HEK293 (cell line): ENCODE results near the gene PPP1R11.

ENCODE experiments used
- CTCF ChIA-PET: fragments of 350-600 bp; formaldehyde crosslinking; extraction: SDS; loops from one replicate; lab custom pipeline; 2021; ENCODE audit warnings: antibody characterized with exemption; lab: Yijun Ruan, JAX
- POLR2A ChIA-PET: fragments of 300-600 bp; formaldehyde crosslinking; extraction: SDS; loops from one replicate; lab custom pipeline; 2020; ENCODE audit warnings: antibody characterized with exemption, inconsistent platforms; lab: Yijun Ruan, JAX
- H3K27ac ChIP-seq: fragments of 200-500 bp; sonication (Bioruptor generic); 2 replicates; pipeline ENCODE4 v1.5.1; 2014; ENCODE audit warnings: low read depth, low read length, control low read depth, inconsistent platforms; ENCODE audit errors: extremely low read depth
- H3K36me3 ChIP-seq, 2 experiments: fragments of 200-500 bp in 1 of 2; sonication (Bioruptor generic) in 1 of 2; 1 replicate in 1 of 2; 2 replicates in 1 of 2; pipeline ENCODE4 v1.5.1; 2014 to 2017; ENCODE audit warnings: inconsistent platforms in 2 of 2, low read length in 2 of 2; ENCODE audit not compliant: control insufficient read depth in 2 of 2, insufficient read depth in 1 of 2
- H3K4me1 ChIP-seq: fragments of 200-500 bp; sonication (Bioruptor generic); 2 replicates; pipeline ENCODE4 v1.5.1; 2014; ENCODE audit warnings: mild to moderate bottlenecking, low read length, inconsistent platforms; ENCODE audit not compliant: control insufficient read depth, insufficient read depth
- H3K4me3 ChIP-seq: 2 replicates; pipeline ENCODE4 v1.5.1; 2011; ENCODE audit warnings: low read depth, mild to moderate bottlenecking, control low read depth, low read length, moderate library complexity
- H3K9me3 ChIP-seq: fragments of 200-500 bp; sonication (Bioruptor generic); 2 replicates; pipeline ENCODE4 v1.5.1; 2014; ENCODE audit warnings: low read depth, low read length, inconsistent platforms; ENCODE audit not compliant: control insufficient read depth, insufficient read depth
- GLIS1 ChIP-seq: fragments of 450-650 bp; formaldehyde crosslinking; IDR thresholded peaks from 2 replicates; pipeline ENCODE4 v1.5.1; 2016; ENCODE audit warnings: missing biosample characterization, missing genetic modification characterization
- MEIS1 ChIP-seq: sonication (generic); formaldehyde crosslinking; IDR thresholded peaks from 2 replicates; pipeline ENCODE4 v1.8.1; 2022; ENCODE audit warnings: missing genetic modification reagents, mild to moderate bottlenecking, borderline replicate concordance
- OVOL3 ChIP-seq: fragments of 450-650 bp; formaldehyde crosslinking; IDR thresholded peaks from 2 replicates; pipeline ENCODE4 v1.5.1; 2016; ENCODE audit warnings: missing biosample characterization, missing genetic modification characterization
- SETDB1 ChIP-seq: IDR thresholded peaks from one replicate; pipeline ENCODE4 v1.6.1; 2017; ENCODE audit warnings: mild to moderate bottlenecking, low read length, moderate library complexity, mixed read lengths; ENCODE audit not compliant: insufficient read length
- SP3 ChIP-seq: fragments of 450-650 bp; formaldehyde crosslinking; IDR thresholded peaks from 2 replicates; pipeline ENCODE4 v1.5.1; 2016; ENCODE audit warnings: missing biosample characterization, missing genetic modification characterization
- WT1 ChIP-seq: fragments of 450-650 bp; formaldehyde crosslinking; IDR thresholded peaks from 2 replicates; pipeline ENCODE4 v1.5.1; 2016; ENCODE audit warnings: missing biosample characterization, missing genetic modification characterization
- ZFP37 ChIP-seq: fragments of 450-650 bp; formaldehyde crosslinking; IDR thresholded peaks from 2 replicates; pipeline ENCODE4 v1.5.1; 2016; ENCODE audit warnings: missing biosample characterization, missing genetic modification characterization
- ZNF16 ChIP-seq: fragments of 450-650 bp; formaldehyde crosslinking; IDR thresholded peaks from 2 replicates; pipeline ENCODE4 v1.5.1; 2016; ENCODE audit warnings: low read depth, missing biosample characterization, missing genetic modification characterization
- ZNF23 ChIP-seq: fragments of 450-650 bp; formaldehyde crosslinking; IDR thresholded peaks from 2 replicates; pipeline ENCODE4 v1.5.1; 2016; ENCODE audit warnings: missing biosample characterization, missing genetic modification characterization, borderline replicate concordance
- ZNF292 ChIP-seq: fragments of 450-650 bp; formaldehyde crosslinking; IDR thresholded peaks from 2 replicates; pipeline ENCODE4 v1.5.1; 2016; ENCODE audit warnings: low read depth, missing biosample characterization, missing genetic modification characterization, borderline replicate concordance
- ZNF394 ChIP-seq: fragments of 450-650 bp; formaldehyde crosslinking; IDR thresholded peaks from 2 replicates; pipeline ENCODE4 v1.5.1; 2016; ENCODE audit warnings: missing biosample characterization, missing genetic modification characterization, mild to moderate bottlenecking, moderate library complexity, borderline replicate concordance
- ZNF423 ChIP-seq: fragments of 450-650 bp; formaldehyde crosslinking; IDR thresholded peaks from 2 replicates; pipeline ENCODE4 v1.5.1; 2016; ENCODE audit warnings: missing biosample characterization, missing genetic modification characterization
- ZNF514 ChIP-seq: fragments of 450-650 bp; formaldehyde crosslinking; IDR thresholded peaks from 2 replicates; pipeline ENCODE4 v1.5.1; 2016; ENCODE audit warnings: missing biosample characterization, missing genetic modification characterization
- ZNF830 ChIP-seq: fragments of 450-650 bp; IDR thresholded peaks from 2 replicates; pipeline ENCODE4 v1.5.0; 2018; ENCODE audit warnings: missing biosample characterization, missing genetic modification characterization, low read depth, mild to moderate bottlenecking, moderate library complexity
- ZSCAN16 ChIP-seq: fragments of 450-650 bp; formaldehyde crosslinking; IDR thresholded peaks from 2 replicates; pipeline ENCODE4 v1.5.1; 2016; ENCODE audit warnings: missing biosample characterization, missing genetic modification characterization
- ZSCAN23 ChIP-seq: fragments of 450-650 bp; formaldehyde crosslinking; IDR thresholded peaks from 2 replicates; pipeline ENCODE4 v1.5.1; 2016; ENCODE audit warnings: missing biosample characterization, missing genetic modification characterization
- ZXDB ChIP-seq: fragments of 450-650 bp; formaldehyde crosslinking; IDR thresholded peaks from 2 replicates; pipeline ENCODE4 v1.5.1; 2016; ENCODE audit warnings: missing biosample characterization, missing genetic modification characterization
- TF ChIP-seq, protein P1 (sequence below): fragments of 450-650 bp; formaldehyde crosslinking; IDR thresholded peaks from 2 replicates; pipeline ENCODE4 v1.5.1; 2017; ENCODE audit warnings: missing biosample characterization, mild to moderate bottlenecking, missing genetic modification characterization, moderate library complexity
- TF ChIP-seq, protein P2 (sequence below): fragments of 450-650 bp; formaldehyde crosslinking; IDR thresholded peaks from 2 replicates; pipeline ENCODE4 v1.5.1; 2016; ENCODE audit warnings: missing biosample characterization, missing genetic modification characterization
- TF ChIP-seq, protein P3 (sequence below): fragments of 450-650 bp; formaldehyde crosslinking; IDR thresholded peaks from 2 replicates; pipeline ENCODE4 v1.5.1; 2017; ENCODE audit warnings: missing biosample characterization, missing genetic modification characterization
- TF ChIP-seq, protein P4 (sequence below): fragments of 450-650 bp; formaldehyde crosslinking; IDR thresholded peaks from 2 replicates; pipeline ENCODE4 v1.5.1; 2017; ENCODE audit warnings: missing biosample characterization, missing genetic modification characterization

The PPP1R11 gene

DNA sequence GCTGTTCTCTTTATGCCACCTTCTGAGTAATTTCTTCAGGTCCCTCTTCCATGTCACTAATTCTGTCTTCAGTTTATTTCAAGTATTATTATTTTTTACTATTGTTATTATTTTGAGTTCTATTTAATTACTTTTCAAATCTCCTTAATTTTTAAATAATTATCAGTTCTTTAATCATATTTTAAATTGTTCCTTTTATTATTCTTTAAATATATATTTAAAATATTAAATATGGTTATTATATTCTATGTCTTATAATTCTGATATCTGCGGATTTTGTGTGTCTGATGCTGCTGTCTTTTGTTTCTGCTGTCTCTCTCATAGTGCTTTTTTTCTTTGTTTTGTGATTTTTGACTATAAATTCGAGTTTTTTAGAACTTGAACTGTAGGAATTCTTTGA, 3.7 kb upstream of the PPP1R11 start:
- POLR2A ChIA-PET: no interaction called here

DNA sequence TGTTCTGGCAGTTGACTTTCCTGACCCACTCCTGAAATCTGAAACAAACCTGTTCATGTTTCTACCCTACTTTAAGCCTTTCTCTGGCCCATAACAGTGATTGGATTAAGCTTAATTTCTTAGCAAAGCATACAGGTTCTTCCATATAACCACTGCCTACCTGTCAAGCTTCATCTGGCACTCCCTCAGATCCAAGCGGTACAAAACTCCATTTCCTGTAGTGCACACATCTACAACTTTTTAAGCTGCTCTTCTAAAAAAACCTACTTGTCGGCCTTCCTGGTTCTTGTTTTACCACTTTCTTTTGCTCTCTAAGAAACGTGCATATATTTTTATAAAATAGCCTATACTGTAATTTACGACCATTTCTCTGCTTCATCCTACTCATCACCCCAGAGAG, 916 bp upstream of the PPP1R11 start:
- Histone ChIP-seq H3K27ac (peak overlapping the region; percentile 59), H3K9me3 (no peaks in the 10 kb centered on the region), H3K36me3 (peaks cover 18 to 45% of the 10 kb centered on the region in 2 experiments; a peak in 2 of 3 replicates), H3K4me3 (peak overlapping the region; percentile 83), H3K4me1 (peaks cover 10% of the 10 kb centered on the region)
- TF ChIP-seq SP3 (tag by site-specific recombination): no peak
- TF ChIP-seq, protein P1, sequence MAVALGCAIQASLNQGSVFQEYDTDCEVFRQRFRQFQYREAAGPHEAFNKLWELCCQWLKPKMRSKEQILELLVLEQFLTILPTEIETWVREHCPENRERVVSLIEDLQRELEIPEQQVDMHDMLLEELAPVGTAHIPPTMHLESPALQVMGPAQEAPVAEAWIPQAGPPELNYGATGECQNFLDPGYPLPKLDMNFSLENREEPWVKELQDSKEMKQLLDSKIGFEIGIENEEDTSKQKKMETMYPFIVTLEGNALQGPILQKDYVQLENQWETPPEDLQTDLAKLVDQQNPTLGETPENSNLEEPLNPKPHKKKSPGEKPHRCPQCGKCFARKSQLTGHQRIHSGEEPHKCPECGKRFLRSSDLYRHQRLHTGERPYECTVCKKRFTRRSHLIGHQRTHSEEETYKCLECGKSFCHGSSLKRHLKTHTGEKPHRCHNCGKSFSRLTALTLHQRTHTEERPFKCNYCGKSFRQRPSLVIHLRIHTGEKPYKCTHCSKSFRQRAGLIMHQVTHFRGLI (tag by site-specific recombination): no peak
- ChIA-PET POLR2A (interaction anchor here (1.0 to 3.6 kb wide), 6 partner anchors 9 to 148 kb away, joined by 3 to 26 read pairs (median 4); partner anchors contain the start of genes RNF39 and TRIM26), CTCF (interaction anchor here (0.6 to 2.6 kb wide), 8 partner anchors 27 to 218 kb away, joined by 3 to 13 read pairs (median 4); no protein-coding TSS in a partner anchor)

More for the DNA sequence above, 3.7 kb upstream of the PPP1R11 start:
- H3K9me3 ChIP-seq: no peaks in the 10 kb centered on the region
- peaks cover 18 to 22% of the 10 kb centered on the region in 2 experiments; a peak in 2 of 3 replicates for H3K36me3 ChIP-seq
- H3K4me1 ChIP-seq: peaks cover 10% of the 10 kb centered on the region
- CTCF ChIA-PET: interaction anchor here (0.7 to 1.0 kb wide), 3 partner anchors 26 to 202 kb away, joined by 3 read pairs; no protein-coding TSS in a partner anchor
- TF ChIP-seq OVOL3 (tag by site-specific recombination) (no peak), GLIS1 (no peak), ZNF394 (tag by site-specific recombination) (no peak), MEIS1 (no peak), ZNF423 (no peak), ZSCAN23 (no peak)
- no peak overlapping the region for H3K27ac ChIP-seq
- H3K4me3 ChIP-seq: no peak overlapping the region

DNA sequence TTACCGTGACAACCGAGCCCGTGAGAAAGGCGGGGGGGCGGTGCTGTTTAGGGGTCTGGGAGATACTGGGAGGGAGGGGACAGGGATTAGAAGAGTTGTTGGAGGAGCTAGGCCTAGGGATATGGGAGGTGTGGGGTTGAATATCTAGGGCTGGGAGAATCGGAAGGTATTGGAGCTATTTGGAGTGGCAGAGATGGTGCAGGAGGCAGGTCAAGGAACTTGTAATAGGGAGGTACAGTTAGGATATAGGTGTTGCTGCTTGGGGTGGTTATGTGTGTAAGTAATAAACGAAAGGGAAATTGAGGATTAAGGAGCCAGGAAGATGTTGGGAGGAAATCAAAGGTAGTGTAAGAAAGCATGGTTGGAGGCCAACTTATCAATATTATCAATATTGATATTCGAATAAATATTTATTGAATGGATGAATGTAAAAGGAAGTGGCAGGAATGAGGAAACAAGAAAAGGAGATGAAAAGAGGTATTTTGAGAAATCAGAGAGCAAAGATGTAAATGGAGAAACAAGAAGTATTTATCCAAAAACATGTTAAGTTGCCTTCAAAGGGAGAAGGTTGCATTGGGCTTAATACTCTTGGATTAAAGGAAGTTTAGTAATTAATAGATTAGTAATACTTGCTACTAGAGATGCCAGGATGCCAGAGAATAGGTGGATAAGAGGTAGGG, 602 bp downstream of the PPP1R11 start:
- Histone ChIP-seq H3K9me3 (no peaks in the 10 kb centered on the region), H3K36me3 (peaks cover 17 to 45% of the 10 kb centered on the region in 2 experiments; a peak in 2 of 3 replicates), H3K4me1 (peaks cover 10% of the 10 kb centered on the region), H3K4me3 (peak overlapping the region; percentile 83), H3K27ac (peak overlapping the region; percentile 38)
- ChIA-PET CTCF (interaction anchor here (0.6 to 2.6 kb wide), 6 partner anchors 34 to 429 kb away, joined by 3 to 8 read pairs (median 4); no protein-coding TSS in a partner anchor), POLR2A (interaction anchor here (0.6 to 3.6 kb wide), 4 partner anchors 10 to 147 kb away, joined by 3 to 26 read pairs (median 4); partner anchors contain the start of gene TRIM26)
- TF ChIP-seq ZNF514 (tag by site-specific recombination): no peak
- no peak for TF ChIP-seq ZFP37
- TF ChIP-seq ZNF292: 0 out of 2 replicates have a peak, but pooled peaks have one; percentile 11
- peak; percentile 24; the same call in 1 of the 2 replicates for TF ChIP-seq ZNF16 (tag by site-specific recombination)
- TF ChIP-seq, protein P2, sequence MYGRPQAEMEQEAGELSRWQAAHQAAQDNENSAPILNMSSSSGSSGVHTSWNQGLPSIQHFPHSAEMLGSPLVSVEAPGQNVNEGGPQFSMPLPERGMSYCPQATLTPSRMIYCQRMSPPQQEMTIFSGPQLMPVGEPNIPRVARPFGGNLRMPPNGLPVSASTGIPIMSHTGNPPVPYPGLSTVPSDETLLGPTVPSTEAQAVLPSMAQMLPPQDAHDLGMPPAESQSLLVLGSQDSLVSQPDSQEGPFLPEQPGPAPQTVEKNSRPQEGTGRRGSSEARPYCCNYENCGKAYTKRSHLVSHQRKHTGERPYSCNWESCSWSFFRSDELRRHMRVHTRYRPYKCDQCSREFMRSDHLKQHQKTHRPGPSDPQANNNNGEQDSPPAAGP (tag by site-specific recombination): 0 out of 2 replicates have a peak, but pooled peaks have one; percentile 17
- TF ChIP-seq, protein P3, sequence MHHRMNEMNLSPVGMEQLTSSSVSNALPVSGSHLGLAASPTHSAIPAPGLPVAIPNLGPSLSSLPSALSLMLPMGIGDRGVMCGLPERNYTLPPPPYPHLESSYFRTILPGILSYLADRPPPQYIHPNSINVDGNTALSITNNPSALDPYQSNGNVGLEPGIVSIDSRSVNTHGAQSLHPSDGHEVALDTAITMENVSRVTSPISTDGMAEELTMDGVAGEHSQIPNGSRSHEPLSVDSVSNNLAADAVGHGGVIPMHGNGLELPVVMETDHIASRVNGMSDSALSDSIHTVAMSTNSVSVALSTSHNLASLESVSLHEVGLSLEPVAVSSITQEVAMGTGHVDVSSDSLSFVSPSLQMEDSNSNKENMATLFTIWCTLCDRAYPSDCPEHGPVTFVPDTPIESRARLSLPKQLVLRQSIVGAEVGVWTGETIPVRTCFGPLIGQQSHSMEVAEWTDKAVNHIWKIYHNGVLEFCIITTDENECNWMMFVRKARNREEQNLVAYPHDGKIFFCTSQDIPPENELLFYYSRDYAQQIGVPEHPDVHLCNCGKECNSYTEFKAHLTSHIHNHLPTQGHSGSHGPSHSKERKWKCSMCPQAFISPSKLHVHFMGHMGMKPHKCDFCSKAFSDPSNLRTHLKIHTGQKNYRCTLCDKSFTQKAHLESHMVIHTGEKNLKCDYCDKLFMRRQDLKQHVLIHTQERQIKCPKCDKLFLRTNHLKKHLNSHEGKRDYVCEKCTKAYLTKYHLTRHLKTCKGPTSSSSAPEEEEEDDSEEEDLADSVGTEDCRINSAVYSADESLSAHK (tag by site-specific recombination): peak; percentile 8; the same call in 1 of the 2 replicates
- no peak for TF ChIP-seq ZNF23 (tag by site-specific recombination)
- TF ChIP-seq ZNF394 (tag by site-specific recombination): peak; percentile 38; the same call in 1 of the 2 replicates
- TF ChIP-seq, protein P4, sequence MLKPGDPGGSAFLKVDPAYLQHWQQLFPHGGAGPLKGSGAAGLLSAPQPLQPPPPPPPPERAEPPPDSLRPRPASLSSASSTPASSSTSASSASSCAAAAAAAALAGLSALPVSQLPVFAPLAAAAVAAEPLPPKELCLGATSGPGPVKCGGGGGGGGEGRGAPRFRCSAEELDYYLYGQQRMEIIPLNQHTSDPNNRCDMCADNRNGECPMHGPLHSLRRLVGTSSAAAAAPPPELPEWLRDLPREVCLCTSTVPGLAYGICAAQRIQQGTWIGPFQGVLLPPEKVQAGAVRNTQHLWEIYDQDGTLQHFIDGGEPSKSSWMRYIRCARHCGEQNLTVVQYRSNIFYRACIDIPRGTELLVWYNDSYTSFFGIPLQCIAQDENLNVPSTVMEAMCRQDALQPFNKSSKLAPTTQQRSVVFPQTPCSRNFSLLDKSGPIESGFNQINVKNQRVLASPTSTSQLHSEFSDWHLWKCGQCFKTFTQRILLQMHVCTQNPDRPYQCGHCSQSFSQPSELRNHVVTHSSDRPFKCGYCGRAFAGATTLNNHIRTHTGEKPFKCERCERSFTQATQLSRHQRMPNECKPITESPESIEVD (tag by site-specific recombination): no peak
- TF ChIP-seq WT1: no peak; the same call in 1 of the 2 replicates
- TF ChIP-seq ZSCAN16: no peak
- 0 out of 2 replicates have a peak, but pooled peaks have one; percentile 11 for TF ChIP-seq ZXDB (tag by site-specific recombination)
- no peak for TF ChIP-seq ZNF830 (tag by site-specific recombination)
- no peak for TF ChIP-seq SETDB1
